Measurements from ENCODE around the gene RYR1. TPM values are rescaled to one million over a fixed set of nuclear protein-coding genes. Genes with fewer than 3 reads are reported as not detected.

RYR1 gene
- total RNA-seq, 1 donor, result under 0.01 TPM

GRCh38 chr19:38452430-38453366 lies 19.2 kb downstream of the RYR1 start:
- H3K4me2 ChIP-seq (ENCODE audit: insufficient read depth, low read length), result no peak overlapping the region
- no peaks in the 10 kb centered on the region for H3K9me3 ChIP-seq (ENCODE audit: low read depth, low read length)
- H3K4me3 ChIP-seq (ENCODE audit: insufficient read depth, low read length), result no peak overlapping the region
- TF ChIP-seq CTCF (IDR thresholded peaks at IDR 0.05; ENCODE audit: extremely low read depth, low read depth, low read length), result no peak
- no peak overlapping the region for H3K27ac ChIP-seq (ENCODE audit: low read depth, low read length)
- peak; percentile 65 for DNase-seq (ENCODE audit: insufficient read length, low spot score, missing footprints)
- H3K27me3 ChIP-seq (ENCODE audit: insufficient read depth, low read length), result no peaks in the 10 kb centered on the region
- no peak overlapping the region for H2AFZ ChIP-seq (ENCODE audit: low read length)
- H3K36me3 ChIP-seq (ENCODE audit: insufficient read depth, low read length), result no peaks in the 10 kb centered on the region
- H3K4me1 ChIP-seq (ENCODE audit: insufficient read depth, low read length), result no peaks in the 10 kb centered on the region
- no peaks in the 10 kb centered on the region for H4K20me1 ChIP-seq (ENCODE audit: insufficient read depth, low read length)
- H3K79me2 ChIP-seq (ENCODE audit: insufficient read depth, low read length), result no peaks in the 10 kb centered on the region

- Histone ChIP-seq H3K27ac (ENCODE audit: low read depth, low read length) (no peak overlapping the region), H3K27me3 (ENCODE audit: insufficient read depth, low read length) (no peaks in the 10 kb centered on the region), H3K4me3 (ENCODE audit: insufficient read depth, low read length) (no peak overlapping the region), H2AFZ (ENCODE audit: low read length) (no peak overlapping the region), H4K20me1 (ENCODE audit: insufficient read depth, low read length) (no peaks in the 10 kb centered on the region), H3K4me2 (ENCODE audit: insufficient read depth, low read length) (no peak overlapping the region), H3K36me3 (ENCODE audit: insufficient read depth, low read length) (no peaks in the 10 kb centered on the region), H3K79me2 (ENCODE audit: insufficient read depth, low read length) (no peaks in the 10 kb centered on the region), H3K9me3 (ENCODE audit: low read depth, low read length) (no peaks in the 10 kb centered on the region), H3K4me1 (ENCODE audit: insufficient read depth, low read length) (no peaks in the 10 kb centered on the region)
- no peak for TF ChIP-seq CTCF (IDR thresholded peaks at IDR 0.05; ENCODE audit: extremely low read depth, low read depth, low read length)
- DNase-seq (ENCODE audit: insufficient read length, low spot score, missing footprints), result peak; percentile 17
Measured at GRCh38 chr19:38453596-38453995, 20.1 kb downstream of the RYR1 start.

- no peaks in the 10 kb centered on the region for H3K79me2 ChIP-seq (ENCODE audit: insufficient read depth, low read length)
- H4K20me1 ChIP-seq (ENCODE audit: insufficient read depth, low read length), result no peaks in the 10 kb centered on the region
- DNase-seq (ENCODE audit: insufficient read length, low spot score, missing footprints), result peak; percentile 88
- H3K27me3 ChIP-seq (ENCODE audit: insufficient read depth, low read length), result no peaks in the 10 kb centered on the region
- H2AFZ ChIP-seq (ENCODE audit: low read length), result no peak overlapping the region
- H3K4me1 ChIP-seq (ENCODE audit: insufficient read depth, low read length), result no peaks in the 10 kb centered on the region
- no peak overlapping the region for H3K4me3 ChIP-seq (ENCODE audit: insufficient read depth, low read length)
- no peaks in the 10 kb centered on the region for H3K9me3 ChIP-seq (ENCODE audit: low read depth, low read length)
- no peak overlapping the region for H3K27ac ChIP-seq (ENCODE audit: low read depth, low read length)
- H3K4me2 ChIP-seq (ENCODE audit: insufficient read depth, low read length), result no peak overlapping the region
- no peak for TF ChIP-seq CTCF (IDR thresholded peaks at IDR 0.05; ENCODE audit: extremely low read depth, low read depth, low read length)
- H3K36me3 ChIP-seq (ENCODE audit: insufficient read depth, low read length), result no peaks in the 10 kb centered on the region
Measured at GRCh38 chr19:38455031-38455430, 21.5 kb downstream of the RYR1 start.

- Histone ChIP-seq H4K20me1 (ENCODE audit: insufficient read depth, low read length) (no peaks in the 10 kb centered on the region), H3K36me3 (ENCODE audit: insufficient read depth, low read length) (no peaks in the 10 kb centered on the region), H3K79me2 (ENCODE audit: insufficient read depth, low read length) (no peaks in the 10 kb centered on the region), H3K27me3 (ENCODE audit: insufficient read depth, low read length) (no peaks in the 10 kb centered on the region), H2AFZ (ENCODE audit: low read length) (no peak overlapping the region), H3K4me3 (ENCODE audit: insufficient read depth, low read length) (no peak overlapping the region), H3K27ac (ENCODE audit: low read depth, low read length) (no peak overlapping the region), H3K4me1 (ENCODE audit: insufficient read depth, low read length) (no peaks in the 10 kb centered on the region), H3K9me3 (ENCODE audit: low read depth, low read length) (no peaks in the 10 kb centered on the region), H3K4me2 (ENCODE audit: insufficient read depth, low read length) (no peak overlapping the region)
- TF ChIP-seq CTCF (IDR thresholded peaks at IDR 0.05; ENCODE audit: extremely low read depth, low read depth, low read length), result no peak
- DNase-seq (ENCODE audit: insufficient read length, low spot score, missing footprints), result peak; percentile 6
Measured at GRCh38 chr19:38457202-38457601, 23.7 kb downstream of the RYR1 start.
